Sigmoid colon (tissue), 4 donors: ENCODE data around the gene CRY1.

Experiments used
- CTCF ChIP-seq, 4 experiments: fragments of 450-650 bp in 3 of 4; fragments of 200-600 bp in 1 of 4; IDR thresholded peaks; one replicate each; pipeline ENCODE4 v1.5.1; 2016 to 2019; ENCODE audit warnings: antibody characterized with exemption in 4 of 4, mild to moderate bottlenecking in 3 of 4, moderate library complexity in 2 of 4
- POLR2A ChIP-seq, 2 donors: fragments of 450-650 bp; IDR thresholded peaks; one replicate each; pipeline ENCODE4 v1.6.1; 2016; ENCODE audit warnings: antibody characterized with exemption in 2 of 2, mild to moderate bottlenecking in 2 of 2, moderate library complexity in 2 of 2
- POLR2AphosphoS5 ChIP-seq, 4 donors: sonication (generic); formaldehyde crosslinking; IDR thresholded peaks; one replicate each; pipeline ENCODE4 v1.6.1; 2017; ENCODE audit warnings: antibody characterized with exemption in 4 of 4

GRCh38 chr12:107033758-107034739 is 59.3 kb downstream of the CRY1 start:
- TF ChIP-seq CTCF (IDR thresholded peaks at IDR 0.05): no peak
- TF ChIP-seq POLR2AphosphoS5 (IDR thresholded peaks at IDR 0.05): no peak
- TF ChIP-seq POLR2A (IDR thresholded peaks at IDR 0.05): no peak
